K562 (cell line): ENCODE measurements around the gene ERVK3-1. TPM values are rescaled to one million over a fixed set of nuclear protein-coding genes. Genes with fewer than 3 reads are reported as not detected.

Experiments
- BRCA1 ChIP-seq, 2 experiments: fragments of 450-650 bp in 1 of 2; sonication (generic) in 1 of 2; formaldehyde crosslinking in 1 of 2; IDR thresholded peaks; 2 replicates each; pipeline versions ENCODE4 v1.5.0 to v1.6.1; 2017 to 2020; ENCODE audit warnings: mild to moderate bottlenecking in 1 of 2, missing genetic modification reagents in 1 of 2
- CCAR2 ChIP-seq: fragments of 200-400 bp; formaldehyde crosslinking; IDR thresholded peaks from 2 replicates; pipeline ENCODE4 v1.6.1; 2017; ENCODE audit warnings: mild to moderate bottlenecking, low read depth, low read length
- GABPA ChIP-seq: fragments of 200-800 bp; sonication (Bioruptor generic); conservative IDR thresholded peaks from 2 replicates; pipeline ENCODE4 v1.6.1; 2016; ENCODE audit warnings: low read depth, missing genetic modification characterization, missing compliant biosample characterization
- GTF2B ChIP-seq: IDR thresholded peaks from 2 replicates; pipeline ENCODE4 v1.6.1; 2011; ENCODE audit not compliant: insufficient read length; ENCODE audit errors: extremely low read depth
- HNRNPLL ChIP-seq: fragments of 200-400 bp; formaldehyde crosslinking; IDR thresholded peaks from 2 replicates; pipeline ENCODE4 v1.6.1; 2017; ENCODE audit warnings: low read length, low read depth, mild to moderate bottlenecking; ENCODE audit not compliant: poor library complexity, severe bottlenecking
- JUN ChIP-seq, 2 experiments: sonication (generic) in 1 of 2; formaldehyde crosslinking in 1 of 2; IDR thresholded peaks; 2 replicates each; pipeline versions ENCODE4 v1.6.1 to v1.8.0; 2012 to 2022; ENCODE audit warnings: borderline replicate concordance in 2 of 2, mild to moderate bottlenecking in 2 of 2, improper control_type of control experiment in 1 of 2, low read depth in 1 of 2, low read length in 1 of 2, missing genetic modification reagents in 1 of 2
- KAT8 ChIP-seq: fragments of 450-650 bp; IDR thresholded peaks from 2 replicates; pipeline ENCODE4 v1.6.1; 2016; ENCODE audit warnings: low read depth, mild to moderate bottlenecking
- MNT ChIP-seq, 2 experiments: fragments of 450-650 bp; conservative IDR thresholded peaks; 2 replicates each; pipeline ENCODE4 v1.6.1; 2017; ENCODE audit warnings: mild to moderate bottlenecking in 2 of 2, moderate library complexity in 2 of 2
- NBN ChIP-seq: fragments of 450-650 bp; IDR thresholded peaks from 2 replicates; pipeline ENCODE4 v1.6.1; 2016; ENCODE audit warnings: low read depth, mild to moderate bottlenecking
- PCBP2 ChIP-seq: fragments of 200-400 bp; formaldehyde crosslinking; IDR thresholded peaks from 2 replicates; pipeline ENCODE4 v1.6.1; 2018; ENCODE audit warnings: low read length, low read depth, mild to moderate bottlenecking, moderate library complexity; ENCODE audit not compliant: poor library complexity, severe bottlenecking
- TGIF2 ChIP-seq: sonication (generic); formaldehyde crosslinking; IDR thresholded peaks from 2 replicates; pipeline ENCODE4 v1.8.1; 2022; ENCODE audit warnings: mild to moderate bottlenecking, missing genetic modification reagents, moderate library complexity
- THRB ChIP-seq: fragments of 450-650 bp; formaldehyde crosslinking; conservative IDR thresholded peaks from 2 replicates; pipeline ENCODE4 v1.4.0; 2022; ENCODE audit warnings: mild to moderate bottlenecking, missing genetic modification characterization
- ZNF584 ChIP-seq: fragments of 200-800 bp; sonication (Bioruptor generic); IDR thresholded peaks from 2 replicates; pipeline ENCODE4 v1.6.1; 2016; ENCODE audit warnings: low read depth, mild to moderate bottlenecking, missing genetic modification characterization, missing compliant biosample characterization
- polyA plus RNA-seq, 8 experiments: library from polyadenylated mRNA; depleted of rRNA in 4 of 8; stranded (reverse) in 5 of 8; unstranded in 3 of 8; fragments of >200 nt; fragmentation: Nextera tagmentation in 2 of 8; fragmentation: Illumina TruSeq in 1 of 8; extraction: Ambion mirVana in 2 of 8; extraction: Trizol in 1 of 8; gene quantifications; 2 replicates each; pipeline versions ENCODE4 v1.2.1 to v1.2.3, GENCODE V29; 2011 to 2014; ENCODE audit warnings: inconsistent platforms in 1 of 8, missing spikeins in 1 of 8
- total RNA-seq, 7 experiments: library from RNA; depleted of rRNA in 6 of 7; stranded (reverse); fragments of >200 nt in 6 of 7; fragmentation: Illumina TruSeq in 2 of 7; extraction: Trizol in 2 of 7; gene quantifications; 2 replicates each; pipeline versions ENCODE4 v1.2.1 to v1.2.3, GENCODE V29; 2011 to 2021; ENCODE audit warnings: low replicate concordance in 1 of 7
- TF ChIP-seq, protein P1 (sequence below): sonication (generic); formaldehyde crosslinking; IDR thresholded peaks from 2 replicates; pipeline ENCODE4 v1.8.0; 2022; ENCODE audit warnings: mild to moderate bottlenecking, missing genetic modification reagents

Gene ERVK3-1
- total and polyA plus RNA-seq, 9 of the 15 experiments (the other 6 are each of a cell fraction or from before 2014, with no cell fraction given), result 87.6 to 299 (median 119) TPM

- peak; percentile 28; the same call in 1 of the 2 replicates for TF ChIP-seq KAT8
- TF ChIP-seq THRB (CRISPR knock-in tag), result no peak
- TF ChIP-seq JUN (IDR thresholded peaks at IDR 0.05; ENCODE audit: borderline replicate concordance, low read depth, low read length), result no peak; the same call in 1 of the 2 replicates
- TF ChIP-seq JUN (CRISPR knock-in tag; IDR thresholded peaks at IDR 0.05; ENCODE audit: borderline replicate concordance), result no peak
- no peak for TF ChIP-seq ZNF584 (CRISPR knock-in tag)
- TF ChIP-seq GTF2B, result no peak
- TF ChIP-seq, protein P1, sequence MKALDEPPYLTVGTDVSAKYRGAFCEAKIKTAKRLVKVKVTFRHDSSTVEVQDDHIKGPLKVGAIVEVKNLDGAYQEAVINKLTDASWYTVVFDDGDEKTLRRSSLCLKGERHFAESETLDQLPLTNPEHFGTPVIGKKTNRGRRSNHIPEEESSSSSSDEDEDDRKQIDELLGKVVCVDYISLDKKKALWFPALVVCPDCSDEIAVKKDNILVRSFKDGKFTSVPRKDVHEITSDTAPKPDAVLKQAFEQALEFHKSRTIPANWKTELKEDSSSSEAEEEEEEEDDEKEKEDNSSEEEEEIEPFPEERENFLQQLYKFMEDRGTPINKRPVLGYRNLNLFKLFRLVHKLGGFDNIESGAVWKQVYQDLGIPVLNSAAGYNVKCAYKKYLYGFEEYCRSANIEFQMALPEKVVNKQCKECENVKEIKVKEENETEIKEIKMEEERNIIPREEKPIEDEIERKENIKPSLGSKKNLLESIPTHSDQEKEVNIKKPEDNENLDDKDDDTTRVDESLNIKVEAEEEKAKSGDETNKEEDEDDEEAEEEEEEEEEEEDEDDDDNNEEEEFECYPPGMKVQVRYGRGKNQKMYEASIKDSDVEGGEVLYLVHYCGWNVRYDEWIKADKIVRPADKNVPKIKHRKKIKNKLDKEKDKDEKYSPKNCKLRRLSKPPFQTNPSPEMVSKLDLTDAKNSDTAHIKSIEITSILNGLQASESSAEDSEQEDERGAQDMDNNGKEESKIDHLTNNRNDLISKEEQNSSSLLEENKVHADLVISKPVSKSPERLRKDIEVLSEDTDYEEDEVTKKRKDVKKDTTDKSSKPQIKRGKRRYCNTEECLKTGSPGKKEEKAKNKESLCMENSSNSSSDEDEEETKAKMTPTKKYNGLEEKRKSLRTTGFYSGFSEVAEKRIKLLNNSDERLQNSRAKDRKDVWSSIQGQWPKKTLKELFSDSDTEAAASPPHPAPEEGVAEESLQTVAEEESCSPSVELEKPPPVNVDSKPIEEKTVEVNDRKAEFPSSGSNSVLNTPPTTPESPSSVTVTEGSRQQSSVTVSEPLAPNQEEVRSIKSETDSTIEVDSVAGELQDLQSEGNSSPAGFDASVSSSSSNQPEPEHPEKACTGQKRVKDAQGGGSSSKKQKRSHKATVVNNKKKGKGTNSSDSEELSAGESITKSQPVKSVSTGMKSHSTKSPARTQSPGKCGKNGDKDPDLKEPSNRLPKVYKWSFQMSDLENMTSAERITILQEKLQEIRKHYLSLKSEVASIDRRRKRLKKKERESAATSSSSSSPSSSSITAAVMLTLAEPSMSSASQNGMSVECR (CRISPR knock-in tag), result peak; percentile 100
- TF ChIP-seq HNRNPLL, result peak; percentile 78
- peak; percentile 82; the same call in 1 of the 2 replicates for TF ChIP-seq NBN
- TF ChIP-seq BRCA1 (IDR thresholded peaks at IDR 0.05), result no peak
- TF ChIP-seq BRCA1 (CRISPR knock-in tag; IDR thresholded peaks at IDR 0.05), result no peak
- TF ChIP-seq CCAR2, result no peak
- no peak for TF ChIP-seq PCBP2
- TF ChIP-seq GABPA, result peak; percentile 98
- peak; percentile 96 to 98 for TF ChIP-seq MNT (conservative IDR thresholded peaks at IDR 0.05)
- 0 out of 2 replicates have a peak, but pooled peaks have one; percentile 57 for TF ChIP-seq TGIF2 (CRISPR knock-in tag)
Observed at GRCh38 chr19:58362272-58362994, 57.3 kb downstream of the ERVK3-1 start, which contains the start of gene ZNF497 (continued).
